Lung (tissue), 12 donors: ENCODE results near the gene ITGB2. TPM values are rescaled to one million over a fixed set of nuclear protein-coding genes. Genes with fewer than 3 reads are reported as not detected.

ENCODE experiments used
- ATAC-seq: fragments of 200-7000 bp; cut with Tn5 transposase; one replicate; pipeline ENCODE4 v1.9.1; 2020; ENCODE audit warnings: moderate number of reproducible peaks; ENCODE audit not compliant: insufficient read depth, low FRiP score
- DNase-seq, 3 donors: peaks; one replicate each; pipeline ENCODE4 v3.0.0-alpha.2; 2013 to 2017
- H3K27ac ChIP-seq, 2 donors: one replicate each; pipeline ENCODE4 v1.5.1; 2013; ENCODE audit warnings: mild to moderate bottlenecking in 2 of 2, moderate library complexity in 2 of 2, control low read depth in 1 of 2, inconsistent platforms in 1 of 2, low read depth in 1 of 2, low read length in 1 of 2
- H3K27me3 ChIP-seq, 3 donors: one replicate each; pipeline ENCODE4 v1.5.1; 2013; ENCODE audit warnings: low read length in 2 of 3; ENCODE audit not compliant: control insufficient read depth in 3 of 3, insufficient read depth in 3 of 3
- H3K36me3 ChIP-seq, 4 donors: one replicate each; pipeline ENCODE4 v1.5.1; 2013; ENCODE audit warnings: low read length in 4 of 4, mild to moderate bottlenecking in 1 of 4, moderate library complexity in 1 of 4; ENCODE audit not compliant: control insufficient read depth in 4 of 4, insufficient read depth in 4 of 4
- H3K4me1 ChIP-seq, 5 donors: one replicate each; pipeline ENCODE4 v1.5.1; 2013; ENCODE audit warnings: low read length in 5 of 5, mild to moderate bottlenecking in 2 of 5, moderate library complexity in 1 of 5; ENCODE audit not compliant: control insufficient read depth in 5 of 5, insufficient read depth in 5 of 5
- H3K4me3 ChIP-seq: one replicate; pipeline ENCODE4 v1.5.1; 2013; ENCODE audit warnings: mild to moderate bottlenecking, control low read depth, moderate library complexity
- H3K9ac ChIP-seq, 2 donors: one replicate each; pipeline ENCODE4 v1.5.1; 2013; ENCODE audit warnings: low read length in 2 of 2, control low read depth in 1 of 2; ENCODE audit not compliant: insufficient read depth in 1 of 2
- H3K9me3 ChIP-seq, 4 donors: one replicate each; pipeline ENCODE4 v1.5.1; 2013; ENCODE audit warnings: low read length in 3 of 4, mild to moderate bottlenecking in 1 of 4, moderate library complexity in 1 of 4; ENCODE audit not compliant: control insufficient read depth in 4 of 4, insufficient read depth in 3 of 4
- CTCF ChIP-seq: IDR thresholded peaks from 2 replicates; pipeline ENCODE4 v1.5.1; 2012; ENCODE audit warnings: mild to moderate bottlenecking; ENCODE audit errors: control extremely low read depth, extremely low read depth
- WGBS, 2 donors: extraction: QIAGEN DNeasy Blood & Tissue Kit; methylation state at CpG; one replicate each; pipeline ENCODE4 v1.1.7; 2013; 5-methylcytosine and 5-hydroxymethylcytosine counted together
- polyA plus RNA-seq, 2 donors: library from polyadenylated mRNA; stranded (reverse); fragments of 200-250 nt; gene quantifications; one replicate each; pipeline ENCODE4 v1.2.1, GENCODE V29; 2013
- total RNA-seq, 2 donors: library from RNA; depleted of rRNA in 1 of 2; stranded (reverse); fragments of >200 nt in 1 of 2; gene quantifications; one replicate each; pipeline ENCODE4 v1.2.1, GENCODE V29; 2014 to 2021
- donor health status: control.
- donor health status: control.
- donor health status: Bipolar disorder and iron deficiency.
- donor health status: healthy.
- donor health status: DM: yes; HTN: yes; CAD: no.

Gene ITGB2
- total and polyA plus RNA-seq, 4 donors, result 52.9 to 376 (median 187) TPM

DNA sequence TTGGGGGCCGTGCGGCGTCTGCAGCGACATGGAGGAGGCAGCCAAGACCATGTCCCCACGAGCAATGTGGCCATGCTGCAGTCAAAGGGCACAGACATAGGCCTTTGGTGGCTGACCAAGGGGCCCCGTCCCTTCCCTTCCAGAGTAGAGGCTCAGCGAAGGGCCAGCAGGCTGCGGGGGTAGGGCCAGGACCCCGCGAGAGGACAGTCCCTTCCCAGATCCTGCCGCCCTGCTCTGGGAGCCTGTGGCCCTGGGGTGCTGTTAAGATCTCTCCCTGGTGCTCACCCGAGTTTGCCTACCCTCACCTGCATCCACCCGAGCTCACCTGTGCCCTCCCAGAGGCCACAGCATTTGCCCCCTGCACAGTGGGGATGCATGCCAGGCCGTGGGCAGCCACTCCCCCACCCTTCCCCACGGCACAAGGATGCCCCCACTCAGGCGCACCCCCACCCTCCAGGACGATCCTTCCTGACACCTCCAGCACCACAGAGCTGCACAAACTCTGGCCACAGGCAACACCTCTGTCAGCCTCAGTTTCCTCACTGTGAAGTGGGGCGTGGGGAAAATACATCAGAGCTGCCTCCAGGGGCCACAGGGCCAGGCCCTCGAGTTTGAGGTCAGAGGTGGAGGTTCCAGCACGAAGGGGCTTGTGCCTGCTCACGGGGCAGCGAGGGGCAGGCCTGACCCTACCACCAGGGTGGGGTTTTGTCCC lies 15.5 kb downstream of the ITGB2 start:
- no peak for ATAC-seq
- Histone ChIP-seq H3K27me3 (peaks cover 0 to 18% (median 0%) of the 10 kb centered on the region in 3 donors), H3K9me3 (peaks cover 0 to 4% (median 0%) of the 10 kb centered on the region in 4 donors), H3K4me3 (no peak overlapping the region), H3K36me3 (peaks cover 0 to 7% (median 0%) of the 10 kb centered on the region in 4 donors), H3K4me1 (peaks cover 0 to 20% (median 6%) of the 10 kb centered on the region in 5 donors), H3K27ac (no peak overlapping the region), H3K9ac (no peak overlapping the region)
- 91 to 96% methylated on average over 22 of the region's 22 CpGs for WGBS, 2 donors
- DNase-seq, result no peak
- no peak for TF ChIP-seq CTCF

- WGBS, 2 donors, result 93 to 97% methylated on average over 14 of the region's 14 CpGs
- H3K4me1 ChIP-seq, result peaks cover 0 to 14% (median 6%) of the 10 kb centered on the region in 5 donors
Measured at GRCh38 chr21:44904141-44904923, 16.4 kb downstream of the ITGB2 start.

DNA sequence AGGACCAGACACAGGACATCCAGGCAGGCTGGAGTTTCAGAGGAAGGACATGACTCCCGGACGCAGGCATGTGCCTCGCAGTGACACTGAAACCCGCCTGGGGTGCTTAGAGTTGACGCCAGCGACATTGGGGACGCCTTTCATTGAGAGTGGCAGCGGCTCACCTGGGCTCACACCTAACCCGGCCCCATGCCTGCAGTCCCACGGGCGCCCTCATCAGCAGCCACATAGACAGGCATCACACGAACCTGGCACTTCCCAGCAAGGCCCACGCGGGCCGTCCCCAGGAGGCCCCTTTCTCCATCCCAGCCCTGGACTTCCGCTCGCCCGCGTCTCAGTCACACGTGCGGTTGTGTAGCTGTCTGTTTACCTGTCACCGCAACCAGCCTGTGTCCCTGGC lies 17.0 kb downstream of the ITGB2 start:
- 86 to 92% methylated on average over 22 of the region's 22 CpGs for WGBS, 2 donors
- Histone ChIP-seq H3K36me3 (peaks cover 0 to 12% (median 0%) of the 10 kb centered on the region in 4 donors), H3K27ac (no peak overlapping the region), H3K9me3 (peaks cover 0 to 4% (median 0%) of the 10 kb centered on the region in 4 donors), H3K27me3 (peaks cover 0 to 13% (median 0%) of the 10 kb centered on the region in 3 donors), H3K4me1 (peaks cover 0 to 13% (median 6%) of the 10 kb centered on the region in 5 donors), H3K4me3 (no peak overlapping the region), H3K9ac (no peak overlapping the region)
- DNase-seq (no peak), ATAC-seq (no peak)
- no peak for TF ChIP-seq CTCF

More at GRCh38 chr21:44904141-44904923, 16.4 kb downstream of the ITGB2 start:
- no peak for TF ChIP-seq CTCF
- Histone ChIP-seq H3K27me3 (peaks cover 0 to 13% (median 0%) of the 10 kb centered on the region in 3 donors), H3K27ac (no peak overlapping the region), H3K9ac (no peak overlapping the region), H3K36me3 (peaks cover 0 to 12% (median 0%) of the 10 kb centered on the region in 4 donors), H3K9me3 (peaks cover 0 to 4% (median 0%) of the 10 kb centered on the region in 4 donors), H3K4me3 (no peak overlapping the region)
- DNase-seq, result no peak
- ATAC-seq, result no peak
